ENCODE results near the gene SHISA6.

The SHISA6 gene

GRCh38 chr17:11461993-11462548, 221.1 kb downstream of the SHISA6 start:
- no peak for DNase-seq

GRCh38 chr17:11467639-11468038, 226.6 kb downstream of the SHISA6 start:
- no peak for DNase-seq

- DNase-seq: no peak
These were observed 244.5 kb downstream of the SHISA6 start for GRCh38 chr17:11485336-11486100.

GRCh38 chr17:11486101-11486867, 245.3 kb downstream of the SHISA6 start:
- DNase-seq: no peak

GRCh38 chr17:11486868-11487310, 245.9 kb downstream of the SHISA6 start:
- no peak for DNase-seq

GRCh38 chr17:11487469-11487868, 246.5 kb downstream of the SHISA6 start:
- no peak for DNase-seq

GRCh38 chr17:11488407-11488806, 247.4 kb downstream of the SHISA6 start:
- no peak for DNase-seq

GRCh38 chr17:11490171-11490755, 249.2 kb downstream of the SHISA6 start:
- no peak for DNase-seq

GRCh38 chr17:11492511-11492910, 251.5 kb downstream of the SHISA6 start:
- no peak for DNase-seq

GRCh38 chr17:11493936-11494335, 252.9 kb downstream of the SHISA6 start:
- DNase-seq: no peak

GRCh38 chr17:11495613-11496012, 254.6 kb downstream of the SHISA6 start:
- DNase-seq: no peak

- DNase-seq: no peak
These were observed 258.9 kb downstream of the SHISA6 start for GRCh38 chr17:11499881-11500280.

- no peak for DNase-seq
These were observed 262.5 kb downstream of the SHISA6 start for GRCh38 chr17:11503308-11504035.

- DNase-seq: no peak
These were observed 265.6 kb downstream of the SHISA6 start for GRCh38 chr17:11506635-11507034.

- no peak for DNase-seq
These were observed 270.7 kb downstream of the SHISA6 start for GRCh38 chr17:11511696-11512095.

- DNase-seq: no peak
These were observed 273.6 kb downstream of the SHISA6 start for GRCh38 chr17:11514565-11514964.

- no peak for DNase-seq
These were observed 274.1 kb downstream of the SHISA6 start for GRCh38 chr17:11514981-11515680.

- no peak for DNase-seq
These were observed 274.9 kb downstream of the SHISA6 start for GRCh38 chr17:11515901-11516300.

- DNase-seq: no peak
These were observed 294.2 kb downstream of the SHISA6 start for GRCh38 chr17:11535231-11535630.

GRCh38 chr17:11538366-11538765, 297.4 kb downstream of the SHISA6 start:
- no peak for DNase-seq

- DNase-seq: no peak
These were observed 298.6 kb downstream of the SHISA6 start for GRCh38 chr17:11539637-11540036.

GRCh38 chr17:11545002-11545401, 304.0 kb downstream of the SHISA6 start:
- DNase-seq: no peak

All from stimulated activated CD4-positive, alpha-beta T cell treated with anti-CD3 and anti-CD28 coated beads, Interleukin-1b, Interleukin-23, amount 100 ng/mL, for 48 hours (primary cell).